ENCODE results near the gene KRTAP19-6.

Gene KRTAP19-6

GRCh38 chr21:30541764-30542163 lies at the start of gene KRTAP19-6:
TSS of gene KRTAP19-6 (minus strand) at chr21:30541864. CDS start at chr21:30541833, 31 bp downstream.
- Histone ChIP-seq H3K4me3 (ENCODE audit: low read length) (no peak within 1 kb of the TSS), H3K36me3 (ENCODE audit: insufficient read depth, low read depth, low read length) (no peaks in the 10 kb centered on the region), H3K4me1 (ENCODE audit: insufficient read depth, low read length) (no peaks in the 10 kb centered on the region), H3K9ac (ENCODE audit: low read depth, low read length) (no peak within 1 kb of the TSS), H3K9me3 (ENCODE audit: insufficient read depth, low read depth, low read length) (no peaks in the 10 kb centered on the region), H3K27ac (ENCODE audit: low read length) (no peak within 1 kb of the TSS), H3K27me3 (ENCODE audit: insufficient read depth, low read length) (no peaks in the 10 kb centered on the region)

GRCh38 chr21:30590297-30590696 lies 48.6 kb upstream of the KRTAP19-6 start, which contains the start of gene KRTAP22-2:
TSS of gene KRTAP22-2 (minus strand) at chr21:30590397.
- Histone ChIP-seq H3K9ac (ENCODE audit: low read depth, low read length) (no peak within 1 kb of the TSS), H3K27me3 (ENCODE audit: insufficient read depth, low read length) (no peaks in the 10 kb centered on the region), H3K9me3 (ENCODE audit: insufficient read depth, low read depth, low read length) (no peaks in the 10 kb centered on the region), H3K27ac (ENCODE audit: low read length) (no peak within 1 kb of the TSS), H3K36me3 (ENCODE audit: insufficient read depth, low read depth, low read length) (no peaks in the 10 kb centered on the region), H3K4me3 (ENCODE audit: low read length) (no peak within 1 kb of the TSS), H3K4me1 (ENCODE audit: insufficient read depth, low read length) (no peaks in the 10 kb centered on the region)

- H3K27me3 ChIP-seq (ENCODE audit: insufficient read depth, low read length): no peaks in the 10 kb centered on the region
- H3K27ac ChIP-seq (ENCODE audit: low read length): no peak overlapping the region
- no peak overlapping the region for H3K9ac ChIP-seq (ENCODE audit: low read depth, low read length)
- H3K4me1 ChIP-seq (ENCODE audit: insufficient read depth, low read length): no peaks in the 10 kb centered on the region
- no peaks in the 10 kb centered on the region; the same call in 1 of the 2 replicates for H3K9me3 ChIP-seq (ENCODE audit: insufficient read depth, low read depth, low read length)
- H3K4me3 ChIP-seq (ENCODE audit: low read length): no peak overlapping the region
- no peaks in the 10 kb centered on the region for H3K36me3 ChIP-seq (ENCODE audit: insufficient read depth, low read depth, low read length)
Observed at GRCh38 chr21:30582870-30583269, 41.2 kb upstream of the KRTAP19-6 start.

GRCh38 chr21:30580132-30580531 lies 38.5 kb upstream of the KRTAP19-6 start:
- Histone ChIP-seq H3K4me3 (ENCODE audit: low read length) (no peak overlapping the region), H3K27ac (ENCODE audit: low read length) (no peak overlapping the region), H3K27me3 (ENCODE audit: insufficient read depth, low read length) (no peaks in the 10 kb centered on the region), H3K4me1 (ENCODE audit: insufficient read depth, low read length) (no peaks in the 10 kb centered on the region), H3K36me3 (ENCODE audit: insufficient read depth, low read depth, low read length) (no peaks in the 10 kb centered on the region), H3K9ac (ENCODE audit: low read depth, low read length) (no peak overlapping the region), H3K9me3 (ENCODE audit: insufficient read depth, low read depth, low read length) (no peaks in the 10 kb centered on the region; the same call in 1 of the 2 replicates)

GRCh38 chr21:30579346-30579745 lies 37.7 kb upstream of the KRTAP19-6 start:
- Histone ChIP-seq H3K9me3 (ENCODE audit: insufficient read depth, low read depth, low read length) (no peaks in the 10 kb centered on the region; the same call in 1 of the 2 replicates), H3K27ac (ENCODE audit: low read length) (no peak overlapping the region), H3K36me3 (ENCODE audit: insufficient read depth, low read depth, low read length) (no peaks in the 10 kb centered on the region), H3K27me3 (ENCODE audit: insufficient read depth, low read length) (no peaks in the 10 kb centered on the region), H3K9ac (ENCODE audit: low read depth, low read length) (no peak overlapping the region), H3K4me1 (ENCODE audit: insufficient read depth, low read length) (no peaks in the 10 kb centered on the region), H3K4me3 (ENCODE audit: low read length) (no peak overlapping the region)

- Histone ChIP-seq H3K4me3 (ENCODE audit: low read length) (no peak overlapping the region), H3K36me3 (ENCODE audit: insufficient read depth, low read depth, low read length) (no peaks in the 10 kb centered on the region), H3K27me3 (ENCODE audit: insufficient read depth, low read length) (no peaks in the 10 kb centered on the region), H3K9ac (ENCODE audit: low read depth, low read length) (no peak overlapping the region), H3K27ac (ENCODE audit: low read length) (no peak overlapping the region), H3K9me3 (ENCODE audit: insufficient read depth, low read depth, low read length) (no peaks in the 10 kb centered on the region), H3K4me1 (ENCODE audit: insufficient read depth, low read length) (no peaks in the 10 kb centered on the region)
Observed at GRCh38 chr21:30577766-30578165, 36.1 kb upstream of the KRTAP19-6 start.

GRCh38 chr21:30567617-30568016 lies 26.0 kb upstream of the KRTAP19-6 start:
- Histone ChIP-seq H3K36me3 (ENCODE audit: insufficient read depth, low read depth, low read length) (no peaks in the 10 kb centered on the region), H3K4me1 (ENCODE audit: insufficient read depth, low read length) (no peaks in the 10 kb centered on the region), H3K9me3 (ENCODE audit: insufficient read depth, low read depth, low read length) (no peaks in the 10 kb centered on the region), H3K9ac (ENCODE audit: low read depth, low read length) (no peak overlapping the region), H3K27me3 (ENCODE audit: insufficient read depth, low read length) (no peaks in the 10 kb centered on the region), H3K4me3 (ENCODE audit: low read length) (no peak overlapping the region), H3K27ac (ENCODE audit: low read length) (no peak overlapping the region)

GRCh38 chr21:30563630-30564029 lies 22.0 kb upstream of the KRTAP19-6 start:
- no peak overlapping the region for H3K4me3 ChIP-seq (ENCODE audit: low read length)
- H3K27me3 ChIP-seq (ENCODE audit: insufficient read depth, low read length): no peaks in the 10 kb centered on the region
- no peak overlapping the region for H3K9ac ChIP-seq (ENCODE audit: low read depth, low read length)
- H3K27ac ChIP-seq (ENCODE audit: low read length): no peak overlapping the region
- H3K9me3 ChIP-seq (ENCODE audit: insufficient read depth, low read depth, low read length): no peaks in the 10 kb centered on the region
- H3K36me3 ChIP-seq (ENCODE audit: insufficient read depth, low read depth, low read length): no peaks in the 10 kb centered on the region
- H3K4me1 ChIP-seq (ENCODE audit: insufficient read depth, low read length): no peaks in the 10 kb centered on the region

GRCh38 chr21:30563072-30563471 lies 21.4 kb upstream of the KRTAP19-6 start:
- no peak overlapping the region for H3K4me3 ChIP-seq (ENCODE audit: low read length)
- no peaks in the 10 kb centered on the region for H3K4me1 ChIP-seq (ENCODE audit: insufficient read depth, low read length)
- H3K9me3 ChIP-seq (ENCODE audit: insufficient read depth, low read depth, low read length): no peaks in the 10 kb centered on the region
- no peak overlapping the region for H3K27ac ChIP-seq (ENCODE audit: low read length)
- no peak overlapping the region for H3K9ac ChIP-seq (ENCODE audit: low read depth, low read length)
- H3K27me3 ChIP-seq (ENCODE audit: insufficient read depth, low read length): no peaks in the 10 kb centered on the region
- H3K36me3 ChIP-seq (ENCODE audit: insufficient read depth, low read depth, low read length): no peaks in the 10 kb centered on the region

- H3K27ac ChIP-seq (ENCODE audit: low read length): no peak overlapping the region
- H3K9me3 ChIP-seq (ENCODE audit: insufficient read depth, low read depth, low read length): no peaks in the 10 kb centered on the region
- no peak overlapping the region for H3K4me3 ChIP-seq (ENCODE audit: low read length)
- no peaks in the 10 kb centered on the region for H3K36me3 ChIP-seq (ENCODE audit: insufficient read depth, low read depth, low read length)
- no peak overlapping the region for H3K9ac ChIP-seq (ENCODE audit: low read depth, low read length)
- no peaks in the 10 kb centered on the region for H3K4me1 ChIP-seq (ENCODE audit: insufficient read depth, low read length)
- H3K27me3 ChIP-seq (ENCODE audit: insufficient read depth, low read length): no peaks in the 10 kb centered on the region
Observed at GRCh38 chr21:30561957-30562356, 20.3 kb upstream of the KRTAP19-6 start.

- Histone ChIP-seq H3K4me1 (ENCODE audit: insufficient read depth, low read length) (no peaks in the 10 kb centered on the region), H3K9me3 (ENCODE audit: insufficient read depth, low read depth, low read length) (no peaks in the 10 kb centered on the region), H3K27me3 (ENCODE audit: insufficient read depth, low read length) (no peaks in the 10 kb centered on the region), H3K9ac (ENCODE audit: low read depth, low read length) (no peak within 1 kb of the TSS), H3K4me3 (ENCODE audit: low read length) (no peak within 1 kb of the TSS), H3K27ac (ENCODE audit: low read length) (no peak within 1 kb of the TSS), H3K36me3 (ENCODE audit: insufficient read depth, low read depth, low read length) (no peaks in the 10 kb centered on the region)
Observed at GRCh38 chr21:30561264-30561895, 19.7 kb upstream of the KRTAP19-6 start, which contains the start of gene KRTAP19-7. TSS of gene KRTAP19-7 (minus strand) at chr21:30561314. CDS start at chr21:30561289, 25 bp downstream.

- Histone ChIP-seq H3K4me3 (ENCODE audit: low read length) (no peak overlapping the region), H3K9me3 (ENCODE audit: insufficient read depth, low read depth, low read length) (no peaks in the 10 kb centered on the region), H3K27ac (ENCODE audit: low read length) (no peak overlapping the region), H3K9ac (ENCODE audit: low read depth, low read length) (no peak overlapping the region), H3K4me1 (ENCODE audit: insufficient read depth, low read length) (no peaks in the 10 kb centered on the region), H3K36me3 (ENCODE audit: insufficient read depth, low read depth, low read length) (no peaks in the 10 kb centered on the region), H3K27me3 (ENCODE audit: insufficient read depth, low read length) (no peaks in the 10 kb centered on the region)
Observed at GRCh38 chr21:30555095-30555494, 13.4 kb upstream of the KRTAP19-6 start.

Data from iPS-20b (cell line).